C4-2B (cell line): ENCODE results near the gene RNF144B.

Experiments
- H3K27ac ChIP-seq: fragments of 450-650 bp; 2 replicates; pipeline ENCODE4 v1.5.1; 2017
- CTCF ChIP-seq: fragments of 450-650 bp; conservative IDR thresholded peaks from 2 replicates; pipeline ENCODE4 v1.5.1; 2017; ENCODE audit warnings: mild to moderate bottlenecking
- ZFX ChIP-seq: fragments of 450-650 bp; IDR thresholded peaks from 2 replicates; pipeline ENCODE4 v1.6.1; 2017

The RNF144B gene

GRCh38 chr6:18387061-18387721, at the start of gene RNF144B:
TSS of gene RNF144B (plus strand) at chr6:18387350. CDS start at chr6:18399535, 12,185 bp downstream.
- TF ChIP-seq CTCF, result no peak
- no peak for TF ChIP-seq ZFX
- H3K27ac ChIP-seq, result peak within 1 kb of the TSS; percentile 77

GRCh38 chr6:18339599-18339998, 47.6 kb upstream of the RNF144B start:
- TF ChIP-seq ZFX (no peak), CTCF (no peak)
- H3K27ac ChIP-seq, result no peak overlapping the region

GRCh38 chr6:18340781-18341551, 46.2 kb upstream of the RNF144B start:
- H3K27ac ChIP-seq, result no peak overlapping the region
- no peak for TF ChIP-seq ZFX
- no peak for TF ChIP-seq CTCF

- H3K27ac ChIP-seq, result no peak overlapping the region
- no peak for TF ChIP-seq ZFX
- TF ChIP-seq CTCF, result no peak
Observed at GRCh38 chr6:18342223-18342622, 44.9 kb upstream of the RNF144B start.

- peak overlapping the region; percentile 9; the same call in 1 of the 2 replicates for H3K27ac ChIP-seq
- TF ChIP-seq ZFX (no peak), CTCF (no peak)
Observed at GRCh38 chr6:18343741-18344140, 43.4 kb upstream of the RNF144B start.

GRCh38 chr6:18347021-18347577, 40.1 kb upstream of the RNF144B start:
- TF ChIP-seq CTCF (no peak), ZFX (no peak)
- H3K27ac ChIP-seq, result no peak overlapping the region

GRCh38 chr6:18347866-18348265, 39.3 kb upstream of the RNF144B start:
- no peak overlapping the region for H3K27ac ChIP-seq
- TF ChIP-seq ZFX (no peak), CTCF (no peak)
